NCI-H82 treated with DMSO at 0.1 percent for 48 hours (cell line): ENCODE results near the gene YWHAB.

Experiments
- DNase-seq: peaks from one replicate; lab custom pipeline; 2025; ENCODE audit not compliant: unreplicated experiment; lab: John Stamatoyannopoulos, UW

YWHAB gene

DNA sequence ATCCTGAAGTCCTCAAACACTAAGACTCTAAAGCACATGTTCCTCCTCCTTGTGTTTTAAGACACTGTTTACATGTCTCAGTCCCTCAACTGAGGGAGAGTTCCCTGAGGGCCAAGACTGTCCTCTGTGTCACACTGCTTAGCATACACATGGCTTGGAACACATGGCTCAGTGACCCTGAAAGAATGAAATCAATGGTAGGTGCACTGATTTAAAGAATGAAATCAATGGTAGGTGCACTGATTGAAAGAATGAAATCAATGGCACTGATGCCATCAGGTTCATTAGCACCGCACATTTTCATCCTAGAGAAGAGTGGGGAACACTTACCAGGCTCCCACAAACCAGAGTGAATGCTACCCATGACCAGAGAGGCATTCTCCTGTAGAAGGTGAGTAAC lies 64.9 kb downstream of the YWHAB start:
- DNase-seq: no peak

DNA sequence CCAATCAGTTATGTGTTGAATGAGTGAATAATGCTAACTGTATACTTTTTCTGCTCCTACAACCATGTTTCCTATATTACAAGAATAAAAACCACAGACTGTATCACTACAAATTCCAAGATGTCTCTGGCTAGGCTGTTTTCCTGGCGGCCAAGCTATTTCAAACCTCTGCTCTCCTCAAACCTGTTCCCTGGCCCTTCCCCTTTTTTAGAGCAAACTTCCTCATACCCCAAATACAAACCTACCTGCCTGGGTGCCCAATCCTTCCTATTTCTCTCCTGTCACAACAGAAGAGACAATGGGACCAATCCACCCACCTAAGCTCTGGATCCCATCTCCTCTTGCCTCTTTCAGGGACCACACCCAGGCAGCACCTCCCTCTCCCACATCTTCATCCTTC lies 67.2 kb downstream of the YWHAB start:
- DNase-seq: no peak

DNA sequence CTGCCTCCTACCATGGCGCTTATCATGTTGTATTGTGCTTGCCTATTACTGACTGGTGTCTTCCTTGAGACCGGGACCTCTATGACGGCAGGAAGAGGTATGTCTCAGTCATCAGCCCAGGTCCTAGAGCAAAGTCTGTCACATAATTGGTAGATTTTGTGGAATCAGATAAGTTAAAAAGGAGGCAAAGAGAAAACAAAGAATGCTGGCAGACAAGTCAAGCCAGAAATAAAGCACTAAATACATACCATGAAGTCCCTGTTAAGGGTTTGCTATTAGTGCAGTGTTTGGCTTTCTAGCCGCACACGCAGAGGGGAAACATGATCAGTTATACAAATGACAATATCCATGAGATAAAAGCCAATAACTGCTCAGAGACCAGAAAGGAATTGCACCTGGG lies 68.7 kb downstream of the YWHAB start:
- DNase-seq: no peak

DNA sequence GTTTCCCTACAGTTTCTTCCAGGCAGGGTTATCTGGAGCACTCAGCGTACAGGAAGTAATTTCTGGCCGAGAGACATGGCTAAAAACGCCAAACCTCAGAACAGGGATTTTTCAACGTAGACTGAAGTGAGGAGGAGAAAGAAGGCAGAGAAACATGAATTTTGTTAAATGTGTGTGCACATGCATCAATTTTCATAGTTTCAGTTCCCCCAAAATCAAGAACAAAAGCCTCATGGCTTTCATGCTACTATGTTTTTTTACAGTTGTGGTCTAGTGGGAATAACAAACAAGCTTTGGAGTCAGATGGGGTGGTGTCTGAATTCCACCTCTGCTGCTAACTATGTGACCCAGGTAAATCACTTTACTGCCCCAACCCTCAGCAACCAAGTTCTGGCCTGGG lies 69.8 kb downstream of the YWHAB start:
- DNase-seq: no peak

DNA sequence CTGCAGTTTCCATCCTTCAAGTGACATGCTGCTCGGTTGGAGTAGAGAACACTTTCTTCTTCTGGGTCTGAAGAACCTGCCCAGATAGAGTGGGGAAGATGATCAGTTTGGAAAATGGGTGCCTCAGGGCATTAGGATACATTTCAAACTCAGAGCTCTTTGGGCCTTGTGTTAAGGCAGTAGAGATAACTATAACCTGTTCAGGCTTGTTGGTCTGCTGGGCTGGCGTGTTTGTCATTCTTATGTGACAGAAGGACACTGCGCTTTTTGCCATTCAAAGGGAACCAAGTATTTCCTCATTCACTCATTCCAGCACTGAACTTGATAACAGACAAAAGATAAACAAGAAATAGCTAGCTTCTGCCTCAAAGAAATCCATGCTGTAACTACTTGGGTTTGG lies 70.9 kb downstream of the YWHAB start:
- no peak for DNase-seq
